DND-41 (cell line): Measurements from ENCODE around the gene FLVCR1.

Experiments used
- ATAC-seq: fragments of 200-7000 bp; cut with Tn5 transposase; 3 replicates; pipeline ENCODE4 v1.9.1; 2021; ENCODE audit warnings: low read depth; ENCODE audit not compliant: insufficient read depth
- DNase-seq: peaks from one replicate; pipeline ENCODE4 v3.0.0-alpha.2; 2020
- H2AFZ ChIP-seq: 2 replicates; pipeline ENCODE4 v1.6.0; 2012; ENCODE audit warnings: low read depth, low read length
- H3K27ac ChIP-seq: 2 replicates; pipeline ENCODE4 v1.5.1; 2012; ENCODE audit warnings: low read length, inconsistent platforms
- H3K27me3 ChIP-seq: fragments of 200-600 bp; sonication (generic); 2 replicates; pipeline ENCODE4 v1.6.0; 2012; ENCODE audit warnings: low read length, mild to moderate bottlenecking, inconsistent platforms; ENCODE audit not compliant: insufficient read depth, poor library complexity
- H3K36me3 ChIP-seq: 2 replicates; pipeline ENCODE4 v1.5.1; 2012; ENCODE audit warnings: low read length, inconsistent platforms; ENCODE audit not compliant: insufficient read depth
- H3K4me1 ChIP-seq: 2 replicates; pipeline ENCODE4 v1.5.1; 2012; ENCODE audit warnings: mild to moderate bottlenecking, low read length; ENCODE audit not compliant: insufficient read depth
- H3K4me2 ChIP-seq: 2 replicates; pipeline ENCODE4 v1.6.0; 2012; ENCODE audit warnings: mild to moderate bottlenecking, moderate library complexity, low read length, inconsistent platforms; ENCODE audit not compliant: insufficient read depth
- H3K4me3 ChIP-seq, 2 experiments: fragments of 200-600 bp in 1 of 2; shearing (Covaris generic) in 1 of 2; 2 replicates each; pipeline ENCODE4 v1.5.1; 2012 to 2016; ENCODE audit warnings: inconsistent platforms in 2 of 2, low read length in 2 of 2, mild to moderate bottlenecking in 2 of 2, low read depth in 1 of 2, moderate library complexity in 1 of 2
- H3K79me2 ChIP-seq: 2 replicates; pipeline ENCODE4 v1.6.0; 2012; ENCODE audit warnings: low read length, inconsistent platforms; ENCODE audit not compliant: insufficient read depth
- H3K9ac ChIP-seq: 2 replicates; pipeline ENCODE4 v1.6.0; 2012; ENCODE audit warnings: low read depth, mild to moderate bottlenecking, inconsistent platforms, low read length, moderate library complexity
- H3K9me3 ChIP-seq: 2 replicates; pipeline ENCODE4 v1.5.1; 2012; ENCODE audit warnings: low read length, moderate library complexity, mild to moderate bottlenecking, inconsistent platforms; ENCODE audit not compliant: insufficient read depth, severe bottlenecking
- H4K20me1 ChIP-seq: 2 replicates; pipeline ENCODE4 v1.6.0; 2012; ENCODE audit warnings: low read length; ENCODE audit not compliant: insufficient read depth
- CTCF ChIP-seq: IDR thresholded peaks from 2 replicates; pipeline ENCODE4 v1.5.1; 2012; ENCODE audit warnings: borderline replicate concordance, low read length, moderate library complexity, mild to moderate bottlenecking; ENCODE audit not compliant: poor library complexity, severe bottlenecking; ENCODE audit errors: extremely low read depth
- EZH2 ChIP-seq: IDR thresholded peaks from 3 replicates; pipeline ENCODE4 v1.6.1; 2012; ENCODE audit warnings: borderline replicate concordance, low read depth, mild to moderate bottlenecking, moderate library complexity, low read length, inconsistent platforms; ENCODE audit not compliant: severe bottlenecking

FLVCR1 gene

DNA sequence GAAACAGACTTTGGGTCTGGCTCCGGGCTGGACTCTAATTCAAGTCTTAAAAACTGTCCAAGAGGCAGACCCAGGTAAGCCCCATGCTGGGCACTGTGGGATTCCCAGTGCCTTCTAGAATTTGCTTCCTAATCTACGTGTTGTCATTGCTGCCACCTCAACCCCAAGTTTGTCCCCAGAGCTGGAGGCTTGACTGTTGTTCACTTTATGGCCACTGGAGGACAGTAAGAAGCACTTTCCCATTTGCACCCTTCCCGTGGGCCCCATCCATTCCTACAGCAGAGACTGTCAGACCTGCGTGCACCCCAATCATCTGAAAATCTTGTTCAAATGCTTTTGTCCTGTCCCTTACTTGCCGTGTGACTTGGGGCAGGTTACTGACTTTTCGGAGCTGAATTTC, 62.8 kb downstream of the FLVCR1 start:
- TF ChIP-seq CTCF (peak; percentile 45), EZH2 (no peak)
- ATAC-seq (no peak), DNase-seq (no peak)
- Histone ChIP-seq H3K9ac (no peak overlapping the region), H3K27me3 (peaks cover 11% of the 10 kb centered on the region), H3K4me2 (no peak overlapping the region), H3K27ac (no peak overlapping the region), H3K4me1 (no peaks in the 10 kb centered on the region), H2AFZ (no peak overlapping the region), H4K20me1 (0 out of 2 replicates have a peak, but pooled peaks cover 5% of the 10 kb centered on the region), H3K9me3 (no peaks in the 10 kb centered on the region), H3K79me2 (no peaks in the 10 kb centered on the region), H3K36me3 (no peaks in the 10 kb centered on the region), H3K4me3 (no peak overlapping the region)

DNA sequence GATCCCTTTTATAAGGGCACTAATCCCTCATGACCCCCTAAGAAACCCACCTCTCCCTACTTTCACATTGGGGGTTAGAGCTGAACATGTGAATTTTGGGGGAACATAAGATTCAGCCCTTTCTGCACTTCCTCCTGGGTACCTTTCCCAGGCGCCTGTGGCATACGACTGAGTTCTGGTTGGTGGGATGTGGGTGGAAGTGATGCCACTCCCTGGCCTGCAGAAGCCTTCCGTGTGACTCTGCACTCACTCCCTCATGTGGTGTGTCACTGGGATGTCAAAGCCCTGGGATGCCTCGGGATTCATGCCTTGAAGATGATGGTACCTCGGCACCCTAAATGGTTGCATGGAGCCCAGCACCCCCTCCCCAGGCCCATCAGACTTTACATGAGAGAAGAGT, 63.9 kb downstream of the FLVCR1 start:
- Histone ChIP-seq H3K79me2 (no peaks in the 10 kb centered on the region), H4K20me1 (0 out of 2 replicates have a peak, but pooled peaks cover 5% of the 10 kb centered on the region)
- DNase-seq, result no peak

DNA sequence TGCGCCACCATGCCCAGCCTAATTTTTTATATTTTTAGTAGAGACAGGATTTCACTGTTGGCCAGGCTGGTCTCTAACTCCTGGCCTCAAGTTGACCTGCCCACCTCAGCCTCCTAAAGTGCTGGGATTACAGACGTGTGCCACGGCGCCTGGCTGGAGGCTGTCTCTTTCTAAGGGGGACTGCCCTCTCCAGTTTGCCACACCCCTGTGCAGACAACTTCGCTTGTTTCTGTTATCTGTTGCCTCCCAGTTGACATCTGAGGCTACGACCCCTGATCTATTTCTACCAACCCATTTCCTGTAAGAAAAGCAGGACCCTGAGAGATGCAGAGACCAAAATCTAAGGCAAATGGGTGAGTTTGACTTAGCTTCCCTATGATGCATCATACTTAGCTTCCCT, 68.3 kb downstream of the FLVCR1 start:
- no peaks in the 10 kb centered on the region for H4K20me1 ChIP-seq
- ATAC-seq (no peak), DNase-seq (no peak)
- no peaks in the 10 kb centered on the region for H3K36me3 ChIP-seq
- no peaks in the 10 kb centered on the region for H3K4me1 ChIP-seq
- H3K9ac ChIP-seq, result no peak overlapping the region
- no peak overlapping the region for H3K4me2 ChIP-seq
- no peak overlapping the region for H3K4me3 ChIP-seq
- H2AFZ ChIP-seq, result no peak overlapping the region
- H3K79me2 ChIP-seq, result no peaks in the 10 kb centered on the region
- H3K27me3 ChIP-seq, result peaks cover under 1% of the 10 kb centered on the region
- H3K27ac ChIP-seq, result no peak overlapping the region
- TF ChIP-seq EZH2, result no peak
- no peak for TF ChIP-seq CTCF
- H3K9me3 ChIP-seq, result no peaks in the 10 kb centered on the region

More for the DNA sequence above, 63.9 kb downstream of the FLVCR1 start:
- H3K36me3 ChIP-seq, result no peaks in the 10 kb centered on the region
- no peak overlapping the region for H3K4me3 ChIP-seq
- H3K4me2 ChIP-seq, result no peak overlapping the region
- TF ChIP-seq EZH2, result no peak
- no peak for TF ChIP-seq CTCF
- H3K9ac ChIP-seq, result no peak overlapping the region
- no peak overlapping the region for H2AFZ ChIP-seq
- H3K27me3 ChIP-seq, result peaks cover 8% of the 10 kb centered on the region
- H3K4me1 ChIP-seq, result no peaks in the 10 kb centered on the region
- no peaks in the 10 kb centered on the region for H3K9me3 ChIP-seq
- no peak for ATAC-seq
- H3K27ac ChIP-seq, result no peak overlapping the region
